WTC11 (cell line): ENCODE results near the gene DISP2. TPM values are rescaled to one million over a fixed set of nuclear protein-coding genes. Genes with fewer than 3 reads are reported as not detected.

Source experiments
- CBFB ChIP-seq: sonication (generic); formaldehyde crosslinking; IDR thresholded peaks from 2 replicates; pipeline ENCODE4 v1.8.1; 2022; ENCODE audit warnings: mild to moderate bottlenecking, low read depth, missing genetic modification reagents
- E2F1 ChIP-seq: sonication (generic); formaldehyde crosslinking; IDR thresholded peaks from 2 replicates; pipeline ENCODE4 v1.8.0; 2022; ENCODE audit warnings: mild to moderate bottlenecking, missing genetic modification reagents
- E2F4 ChIP-seq: sonication (generic); formaldehyde crosslinking; IDR thresholded peaks from 2 replicates; pipeline ENCODE4 v1.8.1; 2022; ENCODE audit warnings: low read depth, mild to moderate bottlenecking, moderate library complexity, missing genetic modification reagents, borderline replicate concordance
- ELF4 ChIP-seq: sonication (generic); formaldehyde crosslinking; IDR thresholded peaks from 2 replicates; pipeline ENCODE4 v1.8.1; 2022; ENCODE audit warnings: low read depth, mild to moderate bottlenecking, moderate library complexity, missing genetic modification reagents
- FOXJ3 ChIP-seq: sonication (generic); formaldehyde crosslinking; IDR thresholded peaks from 2 replicates; pipeline ENCODE4 v1.9.0; 2021; ENCODE audit warnings: missing genetic modification reagents, mild to moderate bottlenecking, borderline replicate concordance
- GTF2I ChIP-seq: fragments of 250-450 bp; sonication (Bioruptor Pico); conservative IDR thresholded peaks from 2 replicates; pipeline ENCODE4 v1.4.0; 2021; ENCODE audit warnings: mild to moderate bottlenecking
- IRF2 ChIP-seq: sonication (generic); formaldehyde crosslinking; IDR thresholded peaks from 2 replicates; pipeline ENCODE4 v1.8.0; 2022; ENCODE audit warnings: low read depth, missing genetic modification reagents, borderline replicate concordance
- MLX ChIP-seq: sonication (generic); formaldehyde crosslinking; IDR thresholded peaks from 2 replicates; pipeline ENCODE4 v1.8.1; 2023; ENCODE audit warnings: mild to moderate bottlenecking, missing genetic modification reagents, moderate library complexity
- MYBL2 ChIP-seq: sonication (generic); formaldehyde crosslinking; IDR thresholded peaks from 2 replicates; pipeline ENCODE4 v1.8.1; 2023; ENCODE audit warnings: mild to moderate bottlenecking, moderate library complexity, missing genetic modification reagents
- NFE2L1 ChIP-seq: sonication (generic); formaldehyde crosslinking; IDR thresholded peaks from 2 replicates; pipeline ENCODE4 v1.8.1; 2023; ENCODE audit warnings: missing genetic modification reagents
- NR1H2 ChIP-seq: sonication (generic); formaldehyde crosslinking; IDR thresholded peaks from 2 replicates; pipeline ENCODE4 v1.9.0; 2021; ENCODE audit warnings: mild to moderate bottlenecking, moderate library complexity, missing genetic modification reagents
- NR3C1 ChIP-seq: sonication (generic); formaldehyde crosslinking; conservative IDR thresholded peaks from 2 replicates; pipeline ENCODE4 v1.8.1; 2023; ENCODE audit warnings: low read depth, mild to moderate bottlenecking, missing genetic modification reagents
- SMAD3 ChIP-seq: sonication (generic); formaldehyde crosslinking; IDR thresholded peaks from 2 replicates; pipeline ENCODE4 v1.8.0; 2022; ENCODE audit warnings: missing genetic modification reagents, mild to moderate bottlenecking, borderline replicate concordance
- SP1 ChIP-seq: sonication (generic); formaldehyde crosslinking; conservative IDR thresholded peaks from 2 replicates; pipeline ENCODE4 v1.8.1; 2022; ENCODE audit warnings: missing genetic modification reagents
- TCF7 ChIP-seq: sonication (generic); formaldehyde crosslinking; IDR thresholded peaks from 2 replicates; pipeline ENCODE4 v1.8.0; 2022; ENCODE audit warnings: mild to moderate bottlenecking, low read depth, missing genetic modification reagents, moderate library complexity
- TEAD1 ChIP-seq: sonication (generic); formaldehyde crosslinking; IDR thresholded peaks from 2 replicates; pipeline ENCODE4 v1.8.0; 2022; ENCODE audit warnings: mild to moderate bottlenecking, missing genetic modification reagents
- ZNF396 ChIP-seq: fragments of 250-450 bp; sonication (Bioruptor Pico); IDR thresholded peaks from 2 replicates; pipeline ENCODE4 v1.8.0; 2021; ENCODE audit warnings: mild to moderate bottlenecking, moderate library complexity, borderline replicate concordance
- ZNF423 ChIP-seq: fragments of 250-450 bp; sonication (Bioruptor Pico); IDR thresholded peaks from 2 replicates; pipeline ENCODE4 v2.1.2; 2022; ENCODE audit warnings: mild to moderate bottlenecking, moderate library complexity
- total RNA-seq: library from RNA; stranded (reverse); gene quantifications from 3 replicates; pipeline ENCODE4 v1.2.3, GENCODE V29; 2021
- TF ChIP-seq, protein P1 (sequence below): sonication (generic); formaldehyde crosslinking; IDR thresholded peaks from 2 replicates; pipeline ENCODE4 v1.8.1; 2022; ENCODE audit warnings: mild to moderate bottlenecking, moderate library complexity, missing genetic modification reagents
- TF ChIP-seq, protein P2 (sequence below): sonication (generic); formaldehyde crosslinking; IDR thresholded peaks from 2 replicates; pipeline ENCODE4 v1.8.0; 2022; ENCODE audit warnings: missing genetic modification reagents
- TF ChIP-seq, protein P3 (sequence below): sonication (generic); formaldehyde crosslinking; IDR thresholded peaks from 2 replicates; pipeline ENCODE4 v1.8.0; 2022; ENCODE audit warnings: mild to moderate bottlenecking, missing genetic modification reagents
- TF ChIP-seq, protein P4 (sequence below): sonication (generic); formaldehyde crosslinking; IDR thresholded peaks from 2 replicates; pipeline ENCODE4 v1.8.0; 2022; ENCODE audit warnings: mild to moderate bottlenecking, missing genetic modification reagents
- TF ChIP-seq, protein P5 (sequence below): sonication (generic); formaldehyde crosslinking; conservative IDR thresholded peaks from 2 replicates; pipeline ENCODE4 v1.8.1; 2022; ENCODE audit warnings: mild to moderate bottlenecking, missing genetic modification reagents
- TF ChIP-seq, protein P6 (sequence below): sonication (generic); formaldehyde crosslinking; IDR thresholded peaks from 2 replicates; pipeline ENCODE4 v1.8.1; 2023; ENCODE audit warnings: mild to moderate bottlenecking, moderate library complexity, missing genetic modification reagents
- TF ChIP-seq, protein P7 (sequence below): fragments of 250-450 bp; sonication (Bioruptor Pico); IDR thresholded peaks from 2 replicates; pipeline ENCODE4 v1.8.0; 2021; ENCODE audit warnings: mild to moderate bottlenecking

The DISP2 gene
- total RNA-seq, 1 experiment from 2014 or later: 3.5 TPM

- TF ChIP-seq, protein P1, sequence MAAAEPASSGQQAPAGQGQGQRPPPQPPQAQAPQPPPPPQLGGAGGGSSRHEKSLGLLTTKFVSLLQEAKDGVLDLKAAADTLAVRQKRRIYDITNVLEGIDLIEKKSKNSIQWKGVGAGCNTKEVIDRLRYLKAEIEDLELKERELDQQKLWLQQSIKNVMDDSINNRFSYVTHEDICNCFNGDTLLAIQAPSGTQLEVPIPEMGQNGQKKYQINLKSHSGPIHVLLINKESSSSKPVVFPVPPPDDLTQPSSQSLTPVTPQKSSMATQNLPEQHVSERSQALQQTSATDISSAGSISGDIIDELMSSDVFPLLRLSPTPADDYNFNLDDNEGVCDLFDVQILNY: peak; percentile 89; the same call in 1 of the 2 replicates
- TF ChIP-seq FOXJ3 (CRISPR knock-in tag) (no peak), GTF2I (CRISPR knock-in tag) (no peak), NR3C1 (no peak), MYBL2 (CRISPR knock-in tag) (peak; percentile 78; the same call in 1 of the 2 replicates), SP1 (peak; percentile 96), IRF2 (CRISPR knock-in tag) (no peak), ZNF423 (CRISPR knock-in tag) (peak; percentile 7; the same call in 1 of the 2 replicates), CBFB (CRISPR knock-in tag) (no peak), NR1H2 (CRISPR knock-in tag) (no peak), E2F4 (CRISPR knock-in tag) (no peak), TEAD1 (peak; percentile 87), SMAD3 (CRISPR knock-in tag) (no peak), ZNF396 (CRISPR knock-in tag) (no peak), TCF7 (CRISPR knock-in tag) (0 out of 2 replicates have a peak, but pooled peaks have one; percentile 41), E2F1 (CRISPR knock-in tag) (peak; percentile 65; the same call in 1 of the 2 replicates), ELF4 (CRISPR knock-in tag) (0 out of 2 replicates have a peak, but pooled peaks have one; percentile 56), NFE2L1 (CRISPR knock-in tag) (0 out of 2 replicates have a peak, but pooled peaks have one; percentile 52), MLX (no peak)
- TF ChIP-seq, protein P2, sequence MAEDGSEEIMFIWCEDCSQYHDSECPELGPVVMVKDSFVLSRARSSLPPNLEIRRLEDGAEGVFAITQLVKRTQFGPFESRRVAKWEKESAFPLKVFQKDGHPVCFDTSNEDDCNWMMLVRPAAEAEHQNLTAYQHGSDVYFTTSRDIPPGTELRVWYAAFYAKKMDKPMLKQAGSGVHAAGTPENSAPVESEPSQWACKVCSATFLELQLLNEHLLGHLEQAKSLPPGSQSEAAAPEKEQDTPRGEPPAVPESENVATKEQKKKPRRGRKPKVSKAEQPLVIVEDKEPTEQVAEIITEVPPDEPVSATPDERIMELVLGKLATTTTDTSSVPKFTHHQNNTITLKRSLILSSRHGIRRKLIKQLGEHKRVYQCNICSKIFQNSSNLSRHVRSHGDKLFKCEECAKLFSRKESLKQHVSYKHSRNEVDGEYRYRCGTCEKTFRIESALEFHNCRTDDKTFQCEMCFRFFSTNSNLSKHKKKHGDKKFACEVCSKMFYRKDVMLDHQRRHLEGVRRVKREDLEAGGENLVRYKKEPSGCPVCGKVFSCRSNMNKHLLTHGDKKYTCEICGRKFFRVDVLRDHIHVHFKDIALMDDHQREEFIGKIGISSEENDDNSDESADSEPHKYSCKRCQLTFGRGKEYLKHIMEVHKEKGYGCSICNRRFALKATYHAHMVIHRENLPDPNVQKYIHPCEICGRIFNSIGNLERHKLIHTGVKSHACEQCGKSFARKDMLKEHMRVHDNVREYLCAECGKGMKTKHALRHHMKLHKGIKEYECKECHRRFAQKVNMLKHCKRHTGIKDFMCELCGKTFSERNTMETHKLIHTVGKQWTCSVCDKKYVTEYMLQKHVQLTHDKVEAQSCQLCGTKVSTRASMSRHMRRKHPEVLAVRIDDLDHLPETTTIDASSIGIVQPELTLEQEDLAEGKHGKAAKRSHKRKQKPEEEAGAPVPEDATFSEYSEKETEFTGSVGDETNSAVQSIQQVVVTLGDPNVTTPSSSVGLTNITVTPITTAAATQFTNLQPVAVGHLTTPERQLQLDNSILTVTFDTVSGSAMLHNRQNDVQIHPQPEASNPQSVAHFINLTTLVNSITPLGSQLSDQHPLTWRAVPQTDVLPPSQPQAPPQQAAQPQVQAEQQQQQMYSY (CRISPR knock-in tag): peak; percentile 41; the same call in 1 of the 2 replicates
- TF ChIP-seq, protein P3, sequence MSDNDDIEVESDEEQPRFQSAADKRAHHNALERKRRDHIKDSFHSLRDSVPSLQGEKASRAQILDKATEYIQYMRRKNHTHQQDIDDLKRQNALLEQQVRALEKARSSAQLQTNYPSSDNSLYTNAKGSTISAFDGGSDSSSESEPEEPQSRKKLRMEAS (CRISPR knock-in tag): peak; percentile 96
- TF ChIP-seq, protein P4, sequence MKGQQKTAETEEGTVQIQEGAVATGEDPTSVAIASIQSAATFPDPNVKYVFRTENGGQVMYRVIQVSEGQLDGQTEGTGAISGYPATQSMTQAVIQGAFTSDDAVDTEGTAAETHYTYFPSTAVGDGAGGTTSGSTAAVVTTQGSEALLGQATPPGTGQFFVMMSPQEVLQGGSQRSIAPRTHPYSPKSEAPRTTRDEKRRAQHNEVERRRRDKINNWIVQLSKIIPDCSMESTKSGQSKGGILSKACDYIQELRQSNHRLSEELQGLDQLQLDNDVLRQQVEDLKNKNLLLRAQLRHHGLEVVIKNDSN (CRISPR knock-in tag): peak; percentile 58; the same call in 1 of the 2 replicates
- TF ChIP-seq, protein P5, sequence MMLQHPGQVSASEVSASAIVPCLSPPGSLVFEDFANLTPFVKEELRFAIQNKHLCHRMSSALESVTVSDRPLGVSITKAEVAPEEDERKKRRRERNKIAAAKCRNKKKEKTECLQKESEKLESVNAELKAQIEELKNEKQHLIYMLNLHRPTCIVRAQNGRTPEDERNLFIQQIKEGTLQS (CRISPR knock-in tag): 0 out of 2 replicates have a peak, but pooled peaks have one; percentile 44
- TF ChIP-seq, protein P6, sequence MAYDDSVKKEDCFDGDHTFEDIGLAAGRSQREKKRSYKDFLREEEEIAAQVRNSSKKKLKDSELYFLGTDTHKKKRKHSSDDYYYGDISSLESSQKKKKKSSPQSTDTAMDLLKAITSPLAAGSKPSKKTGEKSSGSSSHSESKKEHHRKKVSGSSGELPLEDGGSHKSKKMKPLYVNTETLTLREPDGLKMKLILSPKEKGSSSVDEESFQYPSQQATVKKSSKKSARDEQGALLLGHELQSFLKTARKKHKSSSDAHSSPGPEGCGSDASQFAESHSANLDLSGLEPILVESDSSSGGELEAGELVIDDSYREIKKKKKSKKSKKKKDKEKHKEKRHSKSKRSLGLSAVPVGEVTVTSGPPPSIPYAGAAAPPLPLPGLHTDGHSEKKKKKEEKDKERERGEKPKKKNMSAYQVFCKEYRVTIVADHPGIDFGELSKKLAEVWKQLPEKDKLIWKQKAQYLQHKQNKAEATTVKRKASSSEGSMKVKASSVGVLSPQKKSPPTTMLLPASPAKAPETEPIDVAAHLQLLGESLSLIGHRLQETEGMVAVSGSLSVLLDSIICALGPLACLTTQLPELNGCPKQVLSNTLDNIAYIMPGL (CRISPR knock-in tag): no peak; the same call in 1 of the 2 replicates
- TF ChIP-seq, protein P7, sequence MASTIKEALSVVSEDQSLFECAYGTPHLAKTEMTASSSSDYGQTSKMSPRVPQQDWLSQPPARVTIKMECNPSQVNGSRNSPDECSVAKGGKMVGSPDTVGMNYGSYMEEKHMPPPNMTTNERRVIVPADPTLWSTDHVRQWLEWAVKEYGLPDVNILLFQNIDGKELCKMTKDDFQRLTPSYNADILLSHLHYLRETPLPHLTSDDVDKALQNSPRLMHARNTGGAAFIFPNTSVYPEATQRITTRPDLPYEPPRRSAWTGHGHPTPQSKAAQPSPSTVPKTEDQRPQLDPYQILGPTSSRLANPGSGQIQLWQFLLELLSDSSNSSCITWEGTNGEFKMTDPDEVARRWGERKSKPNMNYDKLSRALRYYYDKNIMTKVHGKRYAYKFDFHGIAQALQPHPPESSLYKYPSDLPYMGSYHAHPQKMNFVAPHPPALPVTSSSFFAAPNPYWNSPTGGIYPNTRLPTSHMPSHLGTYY: no peak
Measured at GRCh38 chr15:40323239-40323952, 34.6 kb upstream of the DISP2 start, which contains the start of gene INAFM2 (continued).
